Right lobe of liver (tissue), 6 donors: ENCODE results near the gene PAFAH1B2. TPM values are rescaled to one million over a fixed set of nuclear protein-coding genes. Genes with fewer than 3 reads are reported as not detected.

Experiments
- ATAC-seq, 4 donors: fragments of 200-7000 bp; cut with Tn5 transposase; one replicate each; pipeline ENCODE4 v1.9.1; 2020; ENCODE audit warnings: mild to moderate bottlenecking in 4 of 4, moderate library complexity in 4 of 4
- DNase-seq, 3 donors: peaks; one replicate each; pipeline ENCODE4 v3.0.0-alpha.2; 2020
- H3K27ac ChIP-seq, 3 donors: fragments of 200-600 bp; one replicate each; pipeline ENCODE4 v1.8.0; 2022
- H3K27me3 ChIP-seq, 2 donors: fragments of 200-600 bp; one replicate each; pipeline ENCODE4 v1.8.0; 2022
- H3K36me3 ChIP-seq, 4 donors: fragments of 200-600 bp; sonication (generic) in 1 of 4; one replicate each; pipeline versions ENCODE4 v1.5.1 to v1.8.0; 2017 to 2022; ENCODE audit warnings: control low read depth in 1 of 4
- H3K4me1 ChIP-seq, 4 donors: fragments of 200-600 bp; sonication (generic) in 1 of 4; one replicate each; pipeline versions ENCODE4 v1.5.1 to v1.8.0; 2017 to 2022; ENCODE audit warnings: control low read depth in 1 of 4
- H3K4me3 ChIP-seq, 3 donors: fragments of 200-600 bp; one replicate each; pipeline ENCODE4 v1.8.0; 2022
- H3K9me3 ChIP-seq, 4 donors: fragments of 200-600 bp; sonication (generic) in 1 of 4; one replicate each; pipeline versions ENCODE4 v1.5.1 to v1.8.0; 2017 to 2022; ENCODE audit warnings: control low read depth in 1 of 4
- POLR2A ChIP-seq: fragments of 450-650 bp; IDR thresholded peaks from one replicate; pipeline ENCODE4 v1.6.1; 2017; ENCODE audit warnings: antibody characterized with exemption, mild to moderate bottlenecking
- WGBS: methylation state at CpG from one replicate; pipeline ENCODE4 v1.1.6; 2018; ENCODE audit warnings: low coverage, low lambda C conversion rate; ENCODE audit not compliant: insufficient coverage; ENCODE audit errors: missing lambda C conversion rate; 5-methylcytosine and 5-hydroxymethylcytosine counted together
- intact Hi-C, 2 donors: fragments of 100-400 bp; cut with DNase I; formaldehyde crosslinking; loops; one replicate each; pipeline versions ENCODE4 v1.11.2 to v1.14.1; 2022
- total RNA-seq, 6 experiments: library from RNA; depleted of rRNA in 2 of 6; stranded (reverse); fragments of >200 nt in 2 of 6; fragmentation: NEBNext Ultra II Directional in 3 of 6; extraction: Animal tissue kit (Norgen Biotek cat#: 25700) in 3 of 6; gene quantifications; one replicate each; pipeline versions ENCODE4 v1.1.0 to v1.2.4, GENCODE V29; 2016 to 2023
- TF ChIP-seq, protein P1 (sequence below), 4 donors: fragments of 200-600 bp in 3 of 4; fragments of 450-650 bp in 1 of 4; IDR thresholded peaks; one replicate each; pipeline versions ENCODE4 v1.5.1 to v1.8.0; 2016 to 2022; ENCODE audit warnings: antibody characterized with exemption in 4 of 4, mild to moderate bottlenecking in 2 of 4
- donor health status: DM: no; HTN: yes; CAD: no.
- donor health status: DM: no; HTN: no; CAD: no.
- donor health status: DM: no; HTN: no; CAD: no.
- donor health status: DM: no; HTN: yes; CAD: no.
- donor health status: DM: no; HTN: yes; CAD: no.

The PAFAH1B2 gene
- total RNA-seq, 6 experiments from 2014 or later = 22.2 to 39.1 (median 29.3) TPM

GRCh38 chr11:117186431-117186761 lies 42.3 kb downstream of the PAFAH1B2 start:
- Histone ChIP-seq H3K36me3 (peaks cover 0 to 65% (median 23%) of the 10 kb centered on the region in 4 donors), H3K4me3 (no peak overlapping the region), H3K4me1 (no peaks in the 10 kb centered on the region), H3K27me3 (no peaks in the 10 kb centered on the region), H3K27ac (no peak overlapping the region), H3K9me3 (no peaks in the 10 kb centered on the region)
- 92% methylated on average over 2 of the region's 4 CpGs for WGBS
- TF ChIP-seq, protein P1, sequence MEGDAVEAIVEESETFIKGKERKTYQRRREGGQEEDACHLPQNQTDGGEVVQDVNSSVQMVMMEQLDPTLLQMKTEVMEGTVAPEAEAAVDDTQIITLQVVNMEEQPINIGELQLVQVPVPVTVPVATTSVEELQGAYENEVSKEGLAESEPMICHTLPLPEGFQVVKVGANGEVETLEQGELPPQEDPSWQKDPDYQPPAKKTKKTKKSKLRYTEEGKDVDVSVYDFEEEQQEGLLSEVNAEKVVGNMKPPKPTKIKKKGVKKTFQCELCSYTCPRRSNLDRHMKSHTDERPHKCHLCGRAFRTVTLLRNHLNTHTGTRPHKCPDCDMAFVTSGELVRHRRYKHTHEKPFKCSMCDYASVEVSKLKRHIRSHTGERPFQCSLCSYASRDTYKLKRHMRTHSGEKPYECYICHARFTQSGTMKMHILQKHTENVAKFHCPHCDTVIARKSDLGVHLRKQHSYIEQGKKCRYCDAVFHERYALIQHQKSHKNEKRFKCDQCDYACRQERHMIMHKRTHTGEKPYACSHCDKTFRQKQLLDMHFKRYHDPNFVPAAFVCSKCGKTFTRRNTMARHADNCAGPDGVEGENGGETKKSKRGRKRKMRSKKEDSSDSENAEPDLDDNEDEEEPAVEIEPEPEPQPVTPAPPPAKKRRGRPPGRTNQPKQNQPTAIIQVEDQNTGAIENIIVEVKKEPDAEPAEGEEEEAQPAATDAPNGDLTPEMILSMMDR (IDR thresholded peaks at IDR 0.05) = no peak
- no peak for TF ChIP-seq POLR2A
- DNase-seq = peak; percentile 12 to 37 (median 23)
- ATAC-seq = no peak
- intact Hi-C loops = no loop called here

GRCh38 chr11:117187007-117187406 lies 42.9 kb downstream of the PAFAH1B2 start:
- Histone ChIP-seq H3K4me1 (no peaks in the 10 kb centered on the region), H3K36me3 (peaks cover 0 to 67% (median 25%) of the 10 kb centered on the region in 4 donors), H3K4me3 (no peak overlapping the region), H3K27me3 (no peaks in the 10 kb centered on the region), H3K27ac (no peak overlapping the region), H3K9me3 (no peaks in the 10 kb centered on the region)
- intact Hi-C loops = no loop called here
- DNase-seq = peak; percentile 9 to 35 (median 28)
- ATAC-seq = no peak
- TF ChIP-seq, protein P1 (IDR thresholded peaks at IDR 0.05) = no peak
- no peak for TF ChIP-seq POLR2A
- WGBS = 70% methylated on average over 3 of the region's 6 CpGs

GRCh38 chr11:117187428-117187798 lies 43.3 kb downstream of the PAFAH1B2 start:
- TF ChIP-seq, protein P1 (IDR thresholded peaks at IDR 0.05) = no peak
- no peak for TF ChIP-seq POLR2A
- no peak overlapping the region for H3K4me3 ChIP-seq
- no CpG with 5 or more reads among the region's 13 CpGs for WGBS
- intact Hi-C loops = no loop called here
- no peaks in the 10 kb centered on the region for H3K9me3 ChIP-seq
- H3K27me3 ChIP-seq = no peaks in the 10 kb centered on the region
- peaks cover 0 to 67% (median 26%) of the 10 kb centered on the region in 4 donors for H3K36me3 ChIP-seq
- no peak overlapping the region for H3K27ac ChIP-seq
- H3K4me1 ChIP-seq = no peaks in the 10 kb centered on the region
- peak; percentile 14 to 37 (median 32) for DNase-seq
- ATAC-seq = no peak

DNA sequence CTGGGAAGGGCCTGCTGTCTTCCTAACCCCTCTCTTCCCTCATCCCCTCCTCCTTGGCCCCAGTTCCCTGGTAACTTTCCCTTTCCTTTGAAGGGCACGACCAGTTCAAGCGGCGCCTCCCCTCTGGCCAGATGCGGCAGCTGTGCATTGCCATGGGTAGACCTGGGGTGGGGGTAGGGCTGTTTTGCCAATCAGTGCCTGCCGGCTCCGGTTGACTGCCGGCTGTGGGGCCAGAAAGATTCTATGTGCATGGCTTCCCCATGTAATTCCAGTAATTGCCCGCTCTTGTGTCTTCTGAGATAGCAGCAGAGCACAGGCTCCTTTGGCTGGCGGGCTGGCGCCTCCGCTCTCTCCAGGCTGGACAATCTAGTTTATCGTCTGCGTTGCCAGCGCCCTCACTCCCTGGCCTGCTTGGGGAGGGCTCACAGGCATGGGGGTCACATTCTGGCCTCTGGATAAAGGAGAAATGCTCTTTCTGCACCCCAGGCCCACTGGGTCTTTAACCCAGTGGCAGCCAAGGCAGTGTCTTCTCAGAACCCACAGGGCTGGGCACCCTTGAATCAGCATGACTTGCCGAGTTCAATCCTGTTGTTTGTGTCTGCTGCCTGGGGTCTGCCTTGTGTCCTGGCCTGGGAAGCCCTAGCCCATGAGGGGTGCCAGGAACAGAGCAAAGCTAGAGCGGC lies 43.9 kb downstream of the PAFAH1B2 start:
- no peaks in the 10 kb centered on the region for H3K9me3 ChIP-seq
- DNase-seq (peak in 2 of 3 donors; percentile 14 to 45), ATAC-seq (no peak)
- TF ChIP-seq, protein P1 (IDR thresholded peaks at IDR 0.05) = no peak
- no peak for TF ChIP-seq POLR2A
- intact Hi-C loops = no loop called here
- H3K27me3 ChIP-seq = no peaks in the 10 kb centered on the region
- no peak overlapping the region for H3K4me3 ChIP-seq
- H3K27ac ChIP-seq = no peak overlapping the region
- peaks cover 0 to 67% (median 26%) of the 10 kb centered on the region in 4 donors for H3K36me3 ChIP-seq
- no CpG with 5 or more reads among the region's 16 CpGs for WGBS
- no peaks in the 10 kb centered on the region for H3K4me1 ChIP-seq
